Ovary (tissue), 9 donors: ENCODE measurements around the gene TMEM115. TPM values are rescaled to one million over a fixed set of nuclear protein-coding genes. Genes with fewer than 3 reads are reported as not detected.

Experiments used
- DNase-seq, 5 donors: peaks; one replicate each; pipeline ENCODE4 v3.0.0-alpha.2; 2019 to 2020
- H3K27ac ChIP-seq, 2 donors: fragments of 200-600 bp; one replicate each; pipeline versions ENCODE4 v1.5.1 to v1.8.0; 2019 to 2022
- H3K27me3 ChIP-seq: fragments of 200-600 bp; one replicate; pipeline ENCODE4 v1.8.0; 2022
- H3K36me3 ChIP-seq: fragments of 200-600 bp; sonication (generic); one replicate; pipeline ENCODE4 v1.5.1; 2019
- H3K4me1 ChIP-seq: one replicate; pipeline ENCODE4 v1.8.1; 2013; ENCODE audit warnings: mild to moderate bottlenecking, moderate library complexity; ENCODE audit not compliant: insufficient read depth
- H3K4me3 ChIP-seq: fragments of 200-600 bp; sonication (generic); one replicate; pipeline ENCODE4 v1.5.1; 2017
- H3K9me3 ChIP-seq, 2 donors: fragments of 200-600 bp in 1 of 2; sonication (generic) in 1 of 2; one replicate each; pipeline versions ENCODE4 v1.5.1 to v1.8.1; 2013 to 2019; ENCODE audit warnings: mild to moderate bottlenecking in 1 of 2, moderate library complexity in 1 of 2
- EP300 ChIP-seq: sonication (generic); formaldehyde crosslinking; IDR thresholded peaks from one replicate; pipeline ENCODE4 v1.6.1; 2017; ENCODE audit warnings: antibody characterized with exemption
- POLR2A ChIP-seq: fragments of 450-650 bp; IDR thresholded peaks from one replicate; pipeline ENCODE4 v1.6.1; 2017; ENCODE audit warnings: antibody characterized with exemption, mild to moderate bottlenecking, moderate library complexity
- WGBS, 3 donors: extraction: QIAGEN DNeasy Blood & Tissue Kit in 1 of 3; methylation state at CpG; one replicate each; pipeline versions ENCODE4 v1.1.5 to v1.1.7; 2013 to 2017; 5-methylcytosine and 5-hydroxymethylcytosine counted together
- intact Hi-C, 4 donors: fragments of 100-400 bp; cut with DNase I; formaldehyde crosslinking; loops; one replicate each; pipeline versions ENCODE4 v1.11.0 to v1.15.1; 2022 to 2023
- polyA plus RNA-seq, 2 donors: library from polyadenylated mRNA; stranded (reverse); fragments of 200-250 nt in 1 of 2; fragments of 350-450 nt in 1 of 2; fragmentation: Illumina TruSeq in 1 of 2; extraction: RNeasy Lipid Tissue Mini Kit (QIAGEN cat#74804) in 1 of 2; gene quantifications; one replicate each; pipeline ENCODE4 v1.2.3, GENCODE V29; 2013 to 2014
- total RNA-seq, 7 donors: library from RNA; depleted of rRNA in 2 of 7; stranded (reverse); fragments of >200 nt in 2 of 7; fragmentation: NEBNext Ultra II Directional in 3 of 7; extraction: Animal tissue kit (Norgen Biotek cat#: 25700) in 3 of 7; gene quantifications; one replicate each; pipeline versions ENCODE4 v1.1.0 to v1.2.4, GENCODE V29; 2016 to 2023
- TF ChIP-seq, protein P1 (sequence below), 3 donors: fragments of 450-650 bp in 2 of 3; fragments of 200-600 bp in 1 of 3; IDR thresholded peaks; one replicate each; pipeline versions ENCODE4 v1.5.1 to v1.8.0; 2016 to 2022; ENCODE audit warnings: antibody characterized with exemption in 3 of 3, mild to moderate bottlenecking in 1 of 3
- donor health status: DM: no; HTN: no; CAD: no; lungs with moderate emphysema.
- donor health status: DM: no; HTN: no; CAD: no.
- donor health status: Bipolar disorder and iron deficiency.
- donor health status: DM: yes; HTN: yes; CAD: no.
- donor health status: DM: no; HTN: no; CAD: no.
- donor health status: DM: yes; HTN: yes; CAD: no.

TMEM115 gene
- total and polyA plus RNA-seq, 9 donors = 8.5 to 58.4 (median 36.9) TPM

DNA sequence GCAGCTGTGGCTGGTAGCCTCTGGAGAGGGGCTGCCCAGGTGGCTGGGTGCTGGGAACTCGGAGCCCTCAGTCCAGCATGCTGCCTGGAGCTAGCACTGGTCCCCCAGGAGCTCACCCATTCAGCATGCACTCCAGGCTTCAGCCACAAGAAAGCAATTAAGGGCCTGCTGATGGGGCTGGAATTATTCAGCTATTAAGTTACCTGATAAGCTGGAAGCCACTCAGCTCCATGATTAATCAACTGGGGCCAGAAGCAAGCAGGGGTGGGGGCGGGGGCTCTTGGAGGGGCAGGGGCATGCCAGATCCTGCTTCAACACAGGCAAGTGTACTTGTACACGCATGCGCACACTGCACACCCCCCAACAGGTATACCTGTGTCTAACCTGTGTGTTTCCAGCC is 22.1 kb upstream of the TMEM115 start:
- intact Hi-C loops = no loop called here

DNA sequence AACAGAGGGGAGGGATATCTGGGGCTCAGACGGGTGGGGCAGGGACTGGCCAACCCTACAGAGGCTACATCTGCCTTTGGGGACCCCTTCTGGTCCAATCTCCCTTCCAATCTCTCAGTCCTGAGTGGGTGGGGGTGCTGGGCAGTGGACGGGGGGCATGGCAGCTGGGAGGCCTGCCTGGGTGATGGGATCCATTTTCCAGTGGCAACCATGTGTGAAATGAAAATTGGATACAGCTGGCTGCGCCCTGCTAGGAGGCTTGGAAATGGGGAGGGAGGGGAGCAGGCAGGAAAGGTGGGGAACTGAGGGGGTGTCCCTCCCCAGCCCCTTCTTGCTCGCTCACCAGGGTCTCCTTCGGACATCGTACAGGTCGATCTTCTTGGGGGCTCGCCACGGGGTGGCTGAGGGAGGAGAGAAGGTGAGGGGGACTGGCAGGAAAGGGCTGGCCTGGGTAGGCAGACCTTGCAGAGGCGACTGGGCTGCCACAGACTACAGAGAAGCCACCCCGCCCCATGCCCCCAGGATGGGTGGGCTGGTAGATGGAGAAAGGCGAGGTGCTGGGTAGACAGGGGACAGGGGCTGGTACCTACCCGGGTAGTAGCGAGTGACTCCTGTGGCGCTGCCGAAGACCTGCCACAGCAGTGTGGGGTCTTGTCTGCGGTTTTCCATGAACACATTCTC is 21.2 kb upstream of the TMEM115 start:
- no peak for DNase-seq

More for the DNA sequence above, 22.1 kb upstream of the TMEM115 start:
- no peaks in the 10 kb centered on the region for H3K9me3 ChIP-seq
- H3K27me3 ChIP-seq = no peaks in the 10 kb centered on the region
- WGBS, 3 donors = 87 to 95% (median 93%) methylated on average over 4 of the region's 4 CpGs
- H3K4me1 ChIP-seq = peaks cover 6% of the 10 kb centered on the region
- no peak overlapping the region for H3K27ac ChIP-seq
- no peak for TF ChIP-seq EP300
- H3K36me3 ChIP-seq = no peaks in the 10 kb centered on the region
- no peak overlapping the region for H3K4me3 ChIP-seq
- no peak for DNase-seq

DNA sequence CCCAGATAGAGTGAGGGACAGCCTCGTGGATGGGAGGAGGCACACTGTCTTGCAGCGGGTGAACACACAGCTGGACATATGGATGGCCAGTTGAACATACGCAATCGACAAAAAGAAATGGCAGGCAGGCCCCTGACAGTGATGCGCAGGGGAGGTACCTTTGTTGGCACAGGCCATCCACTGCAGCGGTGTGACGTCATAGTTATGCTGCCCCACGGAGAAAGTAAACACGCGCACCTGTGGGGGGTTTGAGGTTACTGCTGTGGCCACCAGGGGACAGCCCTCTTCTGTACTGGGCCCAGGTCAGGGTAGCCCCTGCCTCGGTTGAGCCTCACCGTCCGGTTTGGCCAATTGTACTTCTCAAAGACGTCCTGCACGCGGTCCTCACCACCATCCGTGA is 19.4 kb upstream of the TMEM115 start:
- no peak overlapping the region for H3K27ac ChIP-seq
- H3K4me3 ChIP-seq = no peak overlapping the region
- no peaks in the 10 kb centered on the region for H3K9me3 ChIP-seq
- DNase-seq = no peak
- TF ChIP-seq POLR2A (no peak), EP300 (no peak)
- TF ChIP-seq, protein P1, sequence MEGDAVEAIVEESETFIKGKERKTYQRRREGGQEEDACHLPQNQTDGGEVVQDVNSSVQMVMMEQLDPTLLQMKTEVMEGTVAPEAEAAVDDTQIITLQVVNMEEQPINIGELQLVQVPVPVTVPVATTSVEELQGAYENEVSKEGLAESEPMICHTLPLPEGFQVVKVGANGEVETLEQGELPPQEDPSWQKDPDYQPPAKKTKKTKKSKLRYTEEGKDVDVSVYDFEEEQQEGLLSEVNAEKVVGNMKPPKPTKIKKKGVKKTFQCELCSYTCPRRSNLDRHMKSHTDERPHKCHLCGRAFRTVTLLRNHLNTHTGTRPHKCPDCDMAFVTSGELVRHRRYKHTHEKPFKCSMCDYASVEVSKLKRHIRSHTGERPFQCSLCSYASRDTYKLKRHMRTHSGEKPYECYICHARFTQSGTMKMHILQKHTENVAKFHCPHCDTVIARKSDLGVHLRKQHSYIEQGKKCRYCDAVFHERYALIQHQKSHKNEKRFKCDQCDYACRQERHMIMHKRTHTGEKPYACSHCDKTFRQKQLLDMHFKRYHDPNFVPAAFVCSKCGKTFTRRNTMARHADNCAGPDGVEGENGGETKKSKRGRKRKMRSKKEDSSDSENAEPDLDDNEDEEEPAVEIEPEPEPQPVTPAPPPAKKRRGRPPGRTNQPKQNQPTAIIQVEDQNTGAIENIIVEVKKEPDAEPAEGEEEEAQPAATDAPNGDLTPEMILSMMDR (IDR thresholded peaks at IDR 0.05) = no peak
- H3K4me1 ChIP-seq = peaks cover 6% of the 10 kb centered on the region
- H3K36me3 ChIP-seq = no peaks in the 10 kb centered on the region
- H3K27me3 ChIP-seq = no peaks in the 10 kb centered on the region
- WGBS, 3 donors = 86 to 87% (median 86%) methylated on average over 14 to 17 of the region's 17 CpGs
- intact Hi-C loops = loop anchor here in 2 of 4 donors (10.0 kb wide), 2 partner anchors 156 to 166 kb away; no protein-coding TSS in a partner anchor

More for the DNA sequence above, 21.2 kb upstream of the TMEM115 start:
- intact Hi-C loops = no loop called here
- Histone ChIP-seq H3K36me3 (no peaks in the 10 kb centered on the region), H3K9me3 (no peaks in the 10 kb centered on the region), H3K4me3 (no peak overlapping the region), H3K27me3 (no peaks in the 10 kb centered on the region), H3K27ac (no peak overlapping the region), H3K4me1 (peaks cover 6% of the 10 kb centered on the region)
- WGBS, 3 donors = 92 to 93% (median 92%) methylated on average over 17 of the region's 17 CpGs
- TF ChIP-seq EP300 = no peak
- TF ChIP-seq, protein P1 (IDR thresholded peaks at IDR 0.05) = no peak
- no peak for TF ChIP-seq POLR2A

DNA sequence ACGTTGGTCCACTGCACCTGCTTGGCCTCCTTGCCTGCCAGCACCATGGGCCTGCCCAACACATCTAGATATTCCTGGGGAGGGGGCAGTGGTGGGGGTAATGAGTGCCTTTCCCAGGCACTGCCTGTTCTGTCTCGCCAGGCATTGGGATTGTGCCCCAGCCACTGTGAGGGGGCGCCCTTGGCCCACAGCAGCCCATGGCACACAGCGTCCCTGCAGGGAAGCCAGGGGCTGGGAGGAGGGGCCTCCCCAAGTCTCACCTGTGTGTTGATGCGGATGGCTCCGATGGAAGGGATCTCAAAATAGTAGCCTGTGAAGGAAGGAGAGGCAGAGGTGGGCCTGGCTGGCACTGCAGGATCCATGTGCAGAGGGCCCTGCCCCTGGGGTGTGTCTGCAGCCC is 18.7 kb upstream of the TMEM115 start:
- WGBS, 3 donors = 78 to 88% (median 83%) methylated on average over 6 of the region's 6 CpGs
- no peak for TF ChIP-seq EP300
- TF ChIP-seq, protein P1 (IDR thresholded peaks at IDR 0.05) = no peak
- no peak for TF ChIP-seq POLR2A
- Histone ChIP-seq H3K4me3 (no peak overlapping the region), H3K36me3 (no peaks in the 10 kb centered on the region), H3K27me3 (no peaks in the 10 kb centered on the region), H3K9me3 (no peaks in the 10 kb centered on the region), H3K4me1 (peaks cover 5% of the 10 kb centered on the region), H3K27ac (no peak overlapping the region)
- no peak for DNase-seq
- intact Hi-C loops = loop anchor here in 2 of 4 donors (10.0 kb wide), 2 partner anchors 157 to 167 kb away; no protein-coding TSS in a partner anchor

DNA sequence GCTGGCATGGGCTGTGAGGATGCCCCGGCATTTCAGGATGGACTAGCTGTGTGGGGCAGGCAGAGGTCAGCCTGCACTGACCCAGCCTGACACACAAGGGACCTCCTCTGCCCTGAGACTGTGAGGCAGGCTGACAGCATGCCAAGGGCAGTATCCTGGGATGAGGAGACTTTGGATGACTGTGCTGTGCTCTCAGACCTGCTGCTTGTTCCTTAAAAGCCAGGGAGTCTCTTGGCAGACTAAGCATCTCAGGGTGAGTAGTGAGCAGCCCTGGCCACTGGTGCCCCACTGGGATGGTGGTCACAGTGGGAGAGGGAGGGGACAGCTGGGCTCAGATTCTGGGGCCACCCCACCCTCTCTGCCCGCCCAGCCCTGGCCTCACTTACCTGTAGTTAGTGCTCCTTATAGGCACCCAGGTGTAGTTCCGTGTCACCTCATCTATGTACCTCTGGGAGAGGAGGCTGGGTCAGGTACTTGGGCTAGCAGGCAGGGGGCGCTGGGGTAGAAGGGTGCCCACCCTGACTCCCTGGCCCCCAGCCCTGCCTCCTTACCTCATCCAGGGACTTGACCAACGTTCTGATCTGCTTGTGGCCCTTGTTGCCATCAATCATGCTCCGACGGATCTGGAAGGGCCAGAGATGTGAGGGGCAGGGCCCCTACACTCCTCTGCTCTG is 16.1 kb upstream of the TMEM115 start:
- H3K27me3 ChIP-seq = no peaks in the 10 kb centered on the region
- no peak overlapping the region for H3K4me3 ChIP-seq
- H3K27ac ChIP-seq = no peak overlapping the region
- no peaks in the 10 kb centered on the region for H3K4me1 ChIP-seq
- WGBS, 3 donors = 74 to 76% (median 75%) methylated on average over 7 of the region's 7 CpGs
- intact Hi-C loops = loop anchor here in 2 of 4 donors (10.0 kb wide), 2 partner anchors 159 to 169 kb away; no protein-coding TSS in a partner anchor
- TF ChIP-seq EP300 = no peak
- TF ChIP-seq POLR2A = no peak
- TF ChIP-seq, protein P1 (IDR thresholded peaks at IDR 0.05) = no peak
- DNase-seq = no peak
- no peaks in the 10 kb centered on the region for H3K36me3 ChIP-seq
- no peaks in the 10 kb centered on the region for H3K9me3 ChIP-seq
